Right lobe of liver (tissue), 6 donors: ENCODE data around the gene RALGAPA2. TPM values are rescaled to one million over a fixed set of nuclear protein-coding genes. Genes with fewer than 3 reads are reported as not detected.

Experiments
- ATAC-seq, 4 donors: fragments of 200-7000 bp; cut with Tn5 transposase; one replicate each; pipeline ENCODE4 v1.9.1; 2020; ENCODE audit warnings: mild to moderate bottlenecking in 4 of 4, moderate library complexity in 4 of 4
- DNase-seq, 3 donors: peaks; one replicate each; pipeline ENCODE4 v3.0.0-alpha.2; 2020
- H3K27ac ChIP-seq, 3 donors: fragments of 200-600 bp; one replicate each; pipeline ENCODE4 v1.8.0; 2022
- H3K27me3 ChIP-seq, 2 donors: fragments of 200-600 bp; one replicate each; pipeline ENCODE4 v1.8.0; 2022
- H3K36me3 ChIP-seq, 4 donors: fragments of 200-600 bp; sonication (generic) in 1 of 4; one replicate each; pipeline versions ENCODE4 v1.5.1 to v1.8.0; 2017 to 2022; ENCODE audit warnings: control low read depth in 1 of 4
- H3K4me1 ChIP-seq, 4 donors: fragments of 200-600 bp; sonication (generic) in 1 of 4; one replicate each; pipeline versions ENCODE4 v1.5.1 to v1.8.0; 2017 to 2022; ENCODE audit warnings: control low read depth in 1 of 4
- H3K4me3 ChIP-seq, 3 donors: fragments of 200-600 bp; one replicate each; pipeline ENCODE4 v1.8.0; 2022
- H3K9me3 ChIP-seq, 4 donors: fragments of 200-600 bp; sonication (generic) in 1 of 4; one replicate each; pipeline versions ENCODE4 v1.5.1 to v1.8.0; 2017 to 2022; ENCODE audit warnings: control low read depth in 1 of 4
- CTCF ChIP-seq, 4 donors: fragments of 200-600 bp in 3 of 4; fragments of 450-650 bp in 1 of 4; IDR thresholded peaks; one replicate each; pipeline versions ENCODE4 v1.5.1 to v1.8.0; 2016 to 2022; ENCODE audit warnings: antibody characterized with exemption in 4 of 4, mild to moderate bottlenecking in 2 of 4
- POLR2A ChIP-seq: fragments of 450-650 bp; IDR thresholded peaks from one replicate; pipeline ENCODE4 v1.6.1; 2017; ENCODE audit warnings: antibody characterized with exemption, mild to moderate bottlenecking
- WGBS: methylation state at CpG from one replicate; pipeline ENCODE4 v1.1.6; 2018; ENCODE audit warnings: low coverage, low lambda C conversion rate; ENCODE audit not compliant: insufficient coverage; ENCODE audit errors: missing lambda C conversion rate; 5-methylcytosine and 5-hydroxymethylcytosine counted together
- intact Hi-C, 2 donors: fragments of 100-400 bp; cut with DNase I; formaldehyde crosslinking; loops; one replicate each; pipeline versions ENCODE4 v1.11.2 to v1.14.1; 2022
- total RNA-seq, 6 experiments: library from RNA; depleted of rRNA in 2 of 6; stranded (reverse); fragments of >200 nt in 2 of 6; fragmentation: NEBNext Ultra II Directional in 3 of 6; extraction: Animal tissue kit (Norgen Biotek cat#: 25700) in 3 of 6; gene quantifications; one replicate each; pipeline versions ENCODE4 v1.1.0 to v1.2.4, GENCODE V29; 2016 to 2023
- donor health status: DM: no; HTN: yes; CAD: no.
- donor health status: DM: no; HTN: no; CAD: no.
- donor health status: DM: no; HTN: no; CAD: no.
- donor health status: DM: no; HTN: yes; CAD: no.
- donor health status: DM: no; HTN: yes; CAD: no.

RALGAPA2 gene
- total RNA-seq, 6 experiments from 2014 or later = 38.3 to 76.7 (median 62.7) TPM

GRCh38 chr20:20477444-20478041 lies 234.9 kb downstream of the RALGAPA2 start:
- no peak for TF ChIP-seq CTCF (IDR thresholded peaks at IDR 0.05)
- TF ChIP-seq POLR2A = no peak
- Histone ChIP-seq H3K9me3 (no peaks in the 10 kb centered on the region), H3K27ac (no peak overlapping the region), H3K36me3 (peaks cover 0 to 3% (median 0%) of the 10 kb centered on the region in 4 donors), H3K4me3 (no peak overlapping the region), H3K27me3 (no peaks in the 10 kb centered on the region), H3K4me1 (peaks cover 0 to 17% (median 8%) of the 10 kb centered on the region in 4 donors)
- ATAC-seq (no peak), DNase-seq (no peak)
- intact Hi-C loops = no loop called here
- 90% methylated on average over 5 of the region's 5 CpGs for WGBS

- H3K27me3 ChIP-seq = no peaks in the 10 kb centered on the region
- H3K9me3 ChIP-seq = no peaks in the 10 kb centered on the region
- peaks cover 0 to 12% (median 3%) of the 10 kb centered on the region in 4 donors for H3K36me3 ChIP-seq
- TF ChIP-seq CTCF (IDR thresholded peaks at IDR 0.05) (no peak), POLR2A (no peak)
- H3K4me1 ChIP-seq = peaks cover 0 to 7% (median 0%) of the 10 kb centered on the region in 4 donors
- H3K4me3 ChIP-seq = no peak overlapping the region
- DNase-seq (no peak), ATAC-seq (no peak)
- no peak overlapping the region for H3K27ac ChIP-seq
- WGBS = 85% methylated on average over 2 of the region's 2 CpGs
- intact Hi-C loops = no loop called here
Measured at GRCh38 chr20:20476504-20476903, 235.9 kb downstream of the RALGAPA2 start.

- H3K4me3 ChIP-seq = no peak overlapping the region
- TF ChIP-seq CTCF (IDR thresholded peaks at IDR 0.05) (no peak), POLR2A (no peak)
- H3K9me3 ChIP-seq = no peaks in the 10 kb centered on the region
- DNase-seq = no peak
- peaks cover 0 to 13% (median 3%) of the 10 kb centered on the region in 4 donors for H3K36me3 ChIP-seq
- H3K27me3 ChIP-seq = no peaks in the 10 kb centered on the region
- intact Hi-C loops = no loop called here
- no peak for ATAC-seq
- H3K4me1 ChIP-seq = no peaks in the 10 kb centered on the region
- H3K27ac ChIP-seq = no peak overlapping the region
Measured at GRCh38 chr20:20473657-20474056, 238.8 kb downstream of the RALGAPA2 start.

GRCh38 chr20:20472684-20473274 lies 239.7 kb downstream of the RALGAPA2 start:
- Histone ChIP-seq H3K27ac (no peak overlapping the region), H3K9me3 (no peaks in the 10 kb centered on the region), H3K36me3 (peaks cover 0 to 13% (median 3%) of the 10 kb centered on the region in 4 donors), H3K4me3 (no peak overlapping the region), H3K27me3 (no peaks in the 10 kb centered on the region), H3K4me1 (no peaks in the 10 kb centered on the region)
- TF ChIP-seq CTCF (IDR thresholded peaks at IDR 0.05) (no peak), POLR2A (no peak)
- DNase-seq (no peak), ATAC-seq (no peak)
- intact Hi-C loops = no loop called here
- 96% methylated on average over 4 of the region's 4 CpGs for WGBS
